GM18951 (cell line): ENCODE data around the gene AGXT2.

Experiments used
- POLR2A ChIP-seq: IDR thresholded peaks from 4 replicates; pipeline ENCODE4 v1.6.1; 2011; ENCODE audit warnings: mild to moderate bottlenecking; ENCODE audit not compliant: insufficient read length, insufficient read depth; ENCODE audit errors: extremely low read depth
- in situ Hi-C: fragments of 300-500 bp; cut with MboI; formaldehyde crosslinking; loops from one replicate; pipeline ENCODE4 v1.12.0; 2022; ENCODE audit warnings: low sequenced_read_pairs, mixed read lengths, inconsistent platforms; ENCODE audit not compliant: unreplicated experiment

Gene AGXT2

DNA sequence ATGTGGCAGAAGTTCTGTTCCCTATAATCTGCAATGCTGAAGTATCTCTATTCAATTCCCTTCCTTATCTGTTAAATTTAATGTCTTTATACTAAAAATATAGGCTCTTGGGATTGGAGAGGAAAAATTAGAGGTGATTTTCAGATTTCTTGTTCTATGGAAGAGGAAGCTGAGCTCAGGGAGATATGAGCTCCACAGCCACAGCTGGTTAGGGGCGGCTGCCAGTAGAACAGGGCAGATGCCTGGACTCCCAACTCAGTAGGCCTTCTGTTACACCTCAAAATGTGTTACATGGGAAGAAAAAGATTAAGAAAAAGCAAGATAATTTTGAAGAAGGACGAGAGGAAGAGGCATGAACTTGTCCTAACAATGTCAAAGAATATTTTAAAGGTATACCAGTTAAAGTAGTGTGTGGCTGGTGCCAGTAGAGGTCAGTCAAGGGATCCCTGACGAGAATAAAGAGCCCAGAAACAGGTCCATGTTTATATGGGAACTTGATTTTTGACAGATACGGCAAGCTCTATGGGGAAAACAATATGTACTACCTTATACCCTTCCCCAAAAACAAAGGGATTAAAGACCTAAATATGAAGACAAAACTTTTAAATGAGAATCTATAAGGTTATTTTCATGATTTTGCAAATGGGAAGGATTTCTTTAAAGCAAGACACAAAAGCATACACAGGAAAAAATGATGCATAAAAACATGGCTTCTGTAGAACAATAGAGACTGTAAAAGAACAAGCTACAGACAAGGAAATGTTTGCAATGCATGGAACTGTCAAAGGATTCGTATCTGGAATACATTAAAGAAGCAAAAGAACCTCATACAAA is 89.7 kb downstream of the AGXT2 start:
- no peak for TF ChIP-seq POLR2A
- in situ Hi-C loops: loop anchor here (10.0 kb wide), 1 partner anchor 47 kb away; no protein-coding TSS in a partner anchor

DNA sequence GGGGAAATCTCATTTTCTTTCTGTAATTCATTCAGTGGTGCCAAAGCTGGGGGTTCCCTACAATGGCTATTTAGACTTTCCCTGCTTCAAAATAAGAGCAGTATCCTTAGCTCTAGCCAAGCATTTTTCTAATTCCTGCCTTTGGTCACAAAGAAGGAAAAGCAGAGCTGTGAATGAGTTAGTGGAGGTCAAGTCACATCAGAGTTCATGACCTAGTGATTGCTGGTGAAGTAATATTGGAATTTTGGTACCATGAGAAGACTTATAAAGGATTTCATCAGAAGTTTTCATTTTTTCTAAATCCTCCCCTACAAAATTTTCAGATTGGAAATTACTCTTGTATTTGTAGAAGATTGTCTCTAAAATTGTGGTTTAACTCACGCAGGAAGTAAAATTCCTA is 90.4 kb downstream of the AGXT2 start:
- in situ Hi-C loops: loop anchor here (10.0 kb wide), 1 partner anchor 47 kb away; no protein-coding TSS in a partner anchor

More for the DNA sequence above, 90.4 kb downstream of the AGXT2 start:
- TF ChIP-seq POLR2A: no peak
